ENCODE data around the gene AKR1D1.

Gene AKR1D1

GRCh38 chr7:138137423-138138171 is 61.3 kb downstream of the AKR1D1 start:
- Histone ChIP-seq H3K9ac (ENCODE audit: low read length) (no peak overlapping the region), H3K36me3 (ENCODE audit: insufficient read depth, low read length) (no peaks in the 10 kb centered on the region), H2AFZ (ENCODE audit: low read length) (no peak overlapping the region), H3K4me3 (ENCODE audit: low read depth, low read length, poor library complexity, severe bottlenecking) (no peak overlapping the region), H3K9me3 (ENCODE audit: low read length) (no peaks in the 10 kb centered on the region), H3K79me2 (ENCODE audit: insufficient read depth, low read length) (no peaks in the 10 kb centered on the region), H3F3A (ENCODE audit: insufficient read depth, low read length) (no peaks in the 10 kb centered on the region), H3K4me2 (ENCODE audit: low read length) (no peak overlapping the region), H3K27me3 (ENCODE audit: insufficient read depth, low read length) (no peaks in the 10 kb centered on the region), H4K20me1 (ENCODE audit: insufficient read depth, low read length) (no peaks in the 10 kb centered on the region), H3K9me2 (ENCODE audit: low read depth, low read length) (no peaks in the 10 kb centered on the region), H3K4me1 (ENCODE audit: insufficient read depth, low read length, severe bottlenecking) (no peaks in the 10 kb centered on the region), H3K27ac (ENCODE audit: low read depth, low read length, poor library complexity, severe bottlenecking) (no peak overlapping the region)
- TF ChIP-seq EZH2 (IDR thresholded peaks at IDR 0.05; ENCODE audit: borderline replicate concordance, low read length) = no peak
- TF ChIP-seq CTCF (IDR thresholded peaks at IDR 0.05; ENCODE audit: low read length) = no peak

GRCh38 chr7:138138244-138138643 is 62.0 kb downstream of the AKR1D1 start:
- H3F3A ChIP-seq (ENCODE audit: insufficient read depth, low read length) = no peaks in the 10 kb centered on the region
- H3K27ac ChIP-seq (ENCODE audit: low read depth, low read length, poor library complexity, severe bottlenecking) = no peak overlapping the region
- no peaks in the 10 kb centered on the region for H4K20me1 ChIP-seq (ENCODE audit: insufficient read depth, low read length)
- H3K27me3 ChIP-seq (ENCODE audit: insufficient read depth, low read length) = no peaks in the 10 kb centered on the region
- H2AFZ ChIP-seq (ENCODE audit: low read length) = no peak overlapping the region
- no peaks in the 10 kb centered on the region for H3K4me1 ChIP-seq (ENCODE audit: insufficient read depth, low read length, severe bottlenecking)
- no peaks in the 10 kb centered on the region for H3K9me2 ChIP-seq (ENCODE audit: low read depth, low read length)
- no peak overlapping the region for H3K9ac ChIP-seq (ENCODE audit: low read length)
- no peak overlapping the region for H3K4me3 ChIP-seq (ENCODE audit: low read depth, low read length, poor library complexity, severe bottlenecking)
- H3K36me3 ChIP-seq (ENCODE audit: insufficient read depth, low read length) = no peaks in the 10 kb centered on the region
- no peaks in the 10 kb centered on the region for H3K9me3 ChIP-seq (ENCODE audit: low read length)
- no peaks in the 10 kb centered on the region for H3K79me2 ChIP-seq (ENCODE audit: insufficient read depth, low read length)
- TF ChIP-seq CTCF (IDR thresholded peaks at IDR 0.05; ENCODE audit: low read length) = no peak
- no peak for TF ChIP-seq EZH2 (IDR thresholded peaks at IDR 0.05; ENCODE audit: borderline replicate concordance, low read length)
- no peak overlapping the region for H3K4me2 ChIP-seq (ENCODE audit: low read length)

- Histone ChIP-seq H3K79me2 (ENCODE audit: insufficient read depth, low read length) (no peaks in the 10 kb centered on the region), H4K20me1 (ENCODE audit: insufficient read depth, low read length) (no peaks in the 10 kb centered on the region), H3K36me3 (ENCODE audit: insufficient read depth, low read length) (no peaks in the 10 kb centered on the region), H3K4me1 (ENCODE audit: insufficient read depth, low read length, severe bottlenecking) (no peaks in the 10 kb centered on the region), H2AFZ (ENCODE audit: low read length) (no peak overlapping the region), H3K4me2 (ENCODE audit: low read length) (no peak overlapping the region), H3K9ac (ENCODE audit: low read length) (no peak overlapping the region), H3F3A (ENCODE audit: insufficient read depth, low read length) (no peaks in the 10 kb centered on the region), H3K27ac (ENCODE audit: low read depth, low read length, poor library complexity, severe bottlenecking) (no peak overlapping the region), H3K4me3 (ENCODE audit: low read depth, low read length, poor library complexity, severe bottlenecking) (no peak overlapping the region), H3K27me3 (ENCODE audit: insufficient read depth, low read length) (no peaks in the 10 kb centered on the region), H3K9me2 (ENCODE audit: low read depth, low read length) (no peaks in the 10 kb centered on the region), H3K9me3 (ENCODE audit: low read length) (no peaks in the 10 kb centered on the region)
- TF ChIP-seq EZH2 (IDR thresholded peaks at IDR 0.05; ENCODE audit: borderline replicate concordance, low read length) (no peak), CTCF (IDR thresholded peaks at IDR 0.05; ENCODE audit: low read length) (no peak)
These were observed 66.4 kb downstream of the AKR1D1 start for GRCh38 chr7:138142583-138143201.

Measured in OCI-LY1 (cell line).